Muscle of leg (tissue), 11 donors: ENCODE data around the gene CNIH4. TPM values are rescaled to one million over a fixed set of nuclear protein-coding genes. Genes with fewer than 3 reads are reported as not detected.
"Not testable (repeated sequence)": the region's sequence is repeated elsewhere in the genome, so short reads cannot be mapped to it uniquely, and the experiment has no call there.

Experiments used
- DNase-seq: peaks from one replicate; pipeline ENCODE4 v3.0.0; 2013
- H3K27ac ChIP-seq: one replicate; pipeline ENCODE4 v1.5.1; 2013; ENCODE audit warnings: mild to moderate bottlenecking, low read length, control low read depth
- H3K27me3 ChIP-seq: one replicate; pipeline ENCODE4 v1.6.1; 2013; ENCODE audit warnings: low read length; ENCODE audit not compliant: control insufficient read depth, insufficient read depth
- H3K36me3 ChIP-seq: one replicate; pipeline ENCODE4 v1.6.1; 2013; ENCODE audit warnings: low read length; ENCODE audit not compliant: control insufficient read depth, insufficient read depth
- H3K4me1 ChIP-seq: one replicate; pipeline ENCODE4 v1.6.1; 2013; ENCODE audit warnings: low read length; ENCODE audit not compliant: control insufficient read depth, insufficient read depth
- H3K4me3 ChIP-seq: one replicate; pipeline ENCODE4 v1.5.1; 2013; ENCODE audit warnings: low read length, control low read depth
- H3K9me3 ChIP-seq: replicated peaks from 2 replicates; pipeline ENCODE4 v1.6.1; 2013; ENCODE audit warnings: low read depth, low read length; ENCODE audit not compliant: control insufficient read depth
- WGBS: methylation state at CpG from one replicate; pipeline ENCODE4 v1.1.5; 2013; ENCODE audit warnings: missing lambda C conversion rate; ENCODE audit not compliant: insufficient coverage; 5-methylcytosine and 5-hydroxymethylcytosine counted together
- polyA plus RNA-seq, 8 donors: library from polyadenylated mRNA; unstranded; fragments of 120-200 nt; gene quantifications; one replicate each; pipeline versions ENCODE4 v1.2.1 to v1.2.3, GENCODE V29; 2013; ENCODE audit warnings: inconsistent platforms in 1 of 8, low replicate concordance in 1 of 8; ENCODE audit not compliant: insufficient read length in 8 of 8, insufficient read depth in 1 of 8
- total RNA-seq: library from RNA; stranded (reverse); fragments of 120-200 nt; gene quantifications from one replicate; pipeline ENCODE4 v1.2.4, GENCODE V29; 2013

The CNIH4 gene
- total and polyA plus RNA-seq, 9 donors: 25.7 to 35.6 (median 31.9) TPM

DNA sequence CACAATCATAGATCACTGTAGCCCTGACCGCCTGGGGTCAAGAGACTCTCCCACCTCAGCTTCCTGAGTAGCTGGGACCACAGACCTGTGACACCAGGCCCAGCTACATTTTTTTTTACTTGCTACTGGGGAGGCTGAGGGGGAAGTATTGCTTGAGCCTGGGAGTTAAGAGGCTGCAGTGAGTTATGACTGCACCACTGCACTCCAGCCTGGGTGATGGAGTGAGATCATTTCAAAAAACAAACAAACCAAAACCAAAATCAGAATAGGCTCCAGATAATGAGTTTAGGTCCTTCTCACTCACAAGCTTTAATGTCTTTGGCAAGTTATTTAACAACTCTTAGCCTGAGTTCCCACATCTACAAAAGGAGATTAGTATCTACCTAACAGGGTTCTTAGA is 55.1 kb downstream of the CNIH4 start:
- Histone ChIP-seq H3K27me3 (no peaks in the 10 kb centered on the region), H3K4me1 (no peaks in the 10 kb centered on the region), H3K36me3 (peaks cover 27% of the 10 kb centered on the region), H3K27ac (no peak overlapping the region), H3K9me3 (no peaks in the 10 kb centered on the region), H3K4me3 (no peak overlapping the region)
- no CpG with 5 or more reads among the region's 1 CpG for WGBS
- no peak for DNase-seq

- no peaks in the 10 kb centered on the region for H3K9me3 ChIP-seq
- no peak overlapping the region for H3K27ac ChIP-seq
- peaks cover 52% of the 10 kb centered on the region for H3K36me3 ChIP-seq
- no peak overlapping the region for H3K4me3 ChIP-seq
- DNase-seq: no peak
- H3K27me3 ChIP-seq: no peaks in the 10 kb centered on the region
- H3K4me1 ChIP-seq: no peaks in the 10 kb centered on the region
These were observed 63.4 kb downstream of the CNIH4 start for GRCh38 chr1:224420106-224420505.

- Histone ChIP-seq H3K27ac (no peak overlapping the region), H3K4me3 (no peak overlapping the region), H3K36me3 (peaks cover 32% of the 10 kb centered on the region), H3K27me3 (no peaks in the 10 kb centered on the region), H3K9me3 (no peaks in the 10 kb centered on the region), H3K4me1 (no peaks in the 10 kb centered on the region)
- no peak for DNase-seq
- WGBS: 100% methylated on average over 2 of the region's 6 CpGs
These were observed 68.7 kb downstream of the CNIH4 start for GRCh38 chr1:224425279-224425884.

- not testable (repeated sequence) for H3K4me1 ChIP-seq, H3K9me3 ChIP-seq, DNase-seq, H3K4me3 ChIP-seq, H3K27ac ChIP-seq, H3K27me3 ChIP-seq
- 92% methylated on average over 2 of the region's 8 CpGs for WGBS
- H3K36me3 ChIP-seq: peaks cover 22% of the 10 kb centered on the region
These were observed 70.2 kb downstream of the CNIH4 start for GRCh38 chr1:224426869-224427268.

DNA sequence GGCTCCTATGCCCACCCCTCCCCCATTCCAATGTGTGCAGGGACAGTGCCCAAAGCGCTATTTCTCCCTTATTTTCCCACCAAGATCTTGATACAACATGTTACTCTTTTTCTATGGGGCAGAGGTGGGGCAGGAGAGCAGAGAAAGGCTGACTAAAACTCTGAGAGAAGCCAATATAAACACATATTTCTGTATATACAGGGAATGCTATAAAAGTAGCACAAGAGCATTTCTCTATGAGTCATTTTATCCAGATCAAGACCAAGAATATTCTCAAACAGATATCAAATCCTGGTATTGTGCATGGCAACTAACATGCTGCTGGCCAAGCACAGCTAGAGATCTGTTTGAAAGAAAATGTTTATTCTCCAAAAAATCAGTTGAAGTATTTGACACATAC is 70.7 kb downstream of the CNIH4 start:
- WGBS: no CpG with 5 or more reads among the region's 1 CpG
- Histone ChIP-seq H3K27me3 (no peaks in the 10 kb centered on the region), H3K4me1 (no peaks in the 10 kb centered on the region), H3K27ac (no peak overlapping the region), H3K4me3 (no peak overlapping the region), H3K9me3 (no peaks in the 10 kb centered on the region), H3K36me3 (peaks cover 18% of the 10 kb centered on the region)
- DNase-seq: no peak

DNA sequence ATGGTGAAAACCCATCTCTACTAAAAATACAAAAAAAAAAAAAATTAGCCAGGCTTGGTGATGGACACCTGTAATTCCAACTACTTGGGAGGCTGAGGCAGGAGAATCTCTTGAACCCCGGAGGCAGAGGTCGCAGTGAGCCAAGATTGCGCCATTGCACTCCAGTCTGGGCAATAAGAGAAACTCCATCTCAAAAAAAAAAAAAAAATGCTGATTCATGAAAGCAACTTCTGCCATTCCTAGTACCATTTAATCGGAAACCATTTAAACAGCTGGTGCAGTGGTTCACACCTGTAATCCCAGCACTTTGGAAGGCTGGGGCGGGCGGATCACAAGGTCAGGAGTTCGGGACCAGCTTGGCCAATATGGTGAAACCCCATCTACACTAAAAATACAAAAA is 72.0 kb downstream of the CNIH4 start:
- 91% methylated on average over 4 of the region's 7 CpGs for WGBS
- H3K4me3 ChIP-seq, H3K27ac ChIP-seq, H3K4me1 ChIP-seq, H3K9me3 ChIP-seq, H3K27me3 ChIP-seq, DNase-seq: not testable (repeated sequence)
- peaks cover 11% of the 10 kb centered on the region for H3K36me3 ChIP-seq

Other genes starting within 250 kb of the CNIH4 start
- gene FBXO28, start 242.8 kb upstream of the CNIH4 start, total RNA-seq: 17.6 TPM
- 10 to 100 TPM; 12.4 to 20.0 (median 15.8) TPM for gene FBXO28, start 242.8 kb upstream of the CNIH4 start, polyA plus RNA-seq
- gene DEGS1, start 173.6 kb upstream of the CNIH4 start, total RNA-seq: 35.4 TPM
- 10 to 100 TPM; 38.5 to 69.3 (median 43.6) TPM for gene DEGS1, start 173.6 kb upstream of the CNIH4 start, polyA plus RNA-seq
- 21.1 TPM for gene NVL, start 26.7 kb upstream of the CNIH4 start, total RNA-seq
- 10 to 100 TPM; 17.3 to 26.4 (median 21.5) TPM for gene NVL, start 26.7 kb upstream of the CNIH4 start, polyA plus RNA-seq
- gene WDR26, start 77.9 kb downstream of the CNIH4 start, total RNA-seq: 39.8 TPM
- gene WDR26, start 77.9 kb downstream of the CNIH4 start, polyA plus RNA-seq: 10 to 100 TPM; 43.1 to 77.9 (median 64.3) TPM